GM19468 (cell line): ENCODE data around the gene CFAP92.
"Not testable (repeated sequence)": the region's sequence is repeated elsewhere in the genome, so short reads cannot be mapped to it uniquely, and the experiment has no call there.

Experiments
- ATAC-seq: cut with Tn5 transposase; IDR thresholded peaks from one replicate; pipeline ENCODE4 v1.9.1; 2021; ENCODE audit warnings: mild to moderate bottlenecking, moderate library complexity, moderate number of reproducible peaks; ENCODE audit not compliant: unreplicated experiment; ENCODE audit errors: extremely low read depth

Gene CFAP92

DNA sequence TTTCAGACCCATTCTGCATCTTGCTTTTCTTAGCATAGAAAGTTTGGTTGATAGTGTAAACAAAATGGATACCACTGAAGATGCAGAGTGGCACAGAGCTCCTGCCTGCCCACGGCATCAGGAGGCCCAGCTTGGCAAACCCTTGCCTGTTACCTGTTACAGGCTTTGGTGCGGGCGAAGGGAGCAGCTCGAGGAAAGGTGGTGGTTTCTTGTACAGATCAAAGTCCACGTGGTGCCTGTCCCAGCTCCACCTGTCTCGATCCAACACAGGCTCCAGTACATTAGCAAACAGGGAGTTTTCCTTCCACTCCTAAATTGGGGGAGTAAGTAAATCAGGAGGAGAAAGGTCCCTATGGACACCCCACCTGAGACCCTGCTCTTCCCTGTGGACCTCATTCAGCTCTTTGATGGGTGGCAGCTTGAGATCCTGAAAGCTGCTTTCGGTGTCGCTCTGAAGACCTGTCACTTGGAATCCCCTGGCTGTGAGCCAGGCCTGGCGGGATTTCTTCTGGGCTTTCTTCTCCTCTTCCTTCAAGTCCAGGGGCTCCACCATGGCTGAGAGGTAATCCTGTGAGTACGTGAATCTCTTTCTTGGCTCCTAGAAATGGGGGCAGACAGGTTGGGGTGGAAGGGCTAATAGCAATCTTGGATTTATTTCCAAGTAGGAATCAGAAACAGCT lies 78.8 kb downstream of the CFAP92 start:
- ATAC-seq = no peak

DNA sequence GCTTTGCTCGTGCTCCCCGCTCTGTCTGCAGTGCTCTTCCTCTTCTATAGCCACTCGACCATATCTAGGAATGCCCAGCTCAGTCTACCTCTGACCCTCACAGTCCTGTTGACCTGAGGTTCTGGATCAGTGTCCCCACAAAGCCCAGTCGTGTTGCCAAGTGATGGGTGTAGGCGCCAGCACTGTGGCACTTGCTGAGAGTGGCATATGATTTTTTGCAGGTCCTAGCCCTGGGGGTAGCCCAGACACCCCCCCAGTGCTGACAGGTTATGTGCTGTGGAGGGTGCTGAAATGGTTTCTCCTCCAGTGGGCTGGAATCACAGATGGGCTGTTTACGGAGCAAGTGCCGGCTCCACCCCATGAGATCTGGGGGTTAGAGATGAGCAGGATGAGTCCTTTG lies 82.0 kb downstream of the CFAP92 start:
- no peak for ATAC-seq

GRCh38 chr3:128910006-128910405 lies 83.9 kb downstream of the CFAP92 start:
- no peak for ATAC-seq

- ATAC-seq = no peak
Observed at GRCh38 chr3:128908951-128909350, 84.9 kb downstream of the CFAP92 start.

DNA sequence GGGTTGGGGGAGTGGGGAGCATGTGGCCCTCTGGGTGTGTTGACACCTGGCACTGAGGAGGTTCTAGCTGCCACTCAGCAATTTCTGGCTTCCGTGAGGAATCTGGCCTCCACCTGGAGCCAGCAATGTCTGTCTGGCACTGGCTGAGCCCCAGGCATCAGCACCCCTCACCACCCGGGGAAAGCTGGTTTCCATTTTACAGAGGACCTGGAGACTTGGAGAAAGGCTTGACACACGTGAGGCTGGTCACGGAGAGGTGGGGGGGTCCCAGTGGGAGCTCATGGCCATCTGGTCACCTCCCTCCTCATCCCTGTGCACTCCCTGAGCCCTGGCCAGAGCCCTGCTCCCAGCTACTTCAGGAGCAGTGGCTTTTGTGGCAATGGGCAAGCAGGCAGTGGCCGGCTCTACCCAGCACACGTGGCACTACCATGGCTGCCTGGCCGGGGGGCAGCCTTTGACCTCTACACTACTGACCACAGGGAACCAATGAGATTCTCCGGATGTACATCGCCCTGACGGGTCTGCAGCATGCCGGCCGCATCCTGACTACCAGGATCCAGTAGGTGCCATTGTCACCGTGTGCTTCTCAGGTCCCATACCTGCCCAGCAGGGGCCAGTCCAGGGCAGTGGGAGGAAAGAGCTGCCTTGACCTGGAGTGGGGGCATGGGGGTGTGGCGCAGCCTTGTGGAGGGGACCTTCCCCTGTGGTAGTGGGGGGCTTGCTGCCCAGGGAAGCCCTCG lies 86.0 kb downstream of the CFAP92 start:
- ATAC-seq = no peak

DNA sequence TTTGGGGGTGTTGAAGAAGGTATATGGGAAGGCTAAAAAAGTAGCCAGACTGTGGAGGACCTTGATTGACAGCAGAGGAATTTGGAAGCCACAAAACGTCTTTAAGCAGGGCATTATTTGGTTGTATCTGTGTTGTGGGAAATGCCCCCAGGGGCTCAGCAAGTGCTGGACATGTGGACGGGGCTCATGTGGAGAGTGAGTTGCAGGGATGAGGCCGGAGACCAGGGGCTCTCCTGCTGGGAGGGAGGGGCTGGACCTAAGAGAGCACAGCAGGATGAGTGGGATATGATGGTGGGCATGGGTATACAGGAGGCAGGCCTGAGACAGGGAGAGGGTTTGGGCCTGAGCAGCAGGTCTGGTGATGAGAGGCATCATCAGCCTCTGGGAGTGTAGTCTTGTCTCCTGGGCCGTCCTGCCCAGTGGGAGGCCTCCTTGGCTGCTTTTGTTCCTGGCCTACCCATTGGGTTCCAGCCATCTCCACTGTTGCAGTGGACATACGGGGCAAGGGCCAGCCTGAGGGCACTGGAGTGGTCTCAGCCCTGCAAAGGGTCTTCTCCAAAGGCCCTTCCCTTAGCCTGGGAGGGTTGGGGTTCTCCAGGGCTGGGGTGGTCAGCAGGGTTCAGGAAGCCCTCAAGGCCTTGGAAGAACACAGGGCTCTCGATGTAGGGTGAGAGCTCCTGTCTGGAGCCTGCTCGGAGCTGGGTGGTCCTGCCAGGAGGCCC lies 86.9 kb downstream of the CFAP92 start:
- no peak for ATAC-seq

DNA sequence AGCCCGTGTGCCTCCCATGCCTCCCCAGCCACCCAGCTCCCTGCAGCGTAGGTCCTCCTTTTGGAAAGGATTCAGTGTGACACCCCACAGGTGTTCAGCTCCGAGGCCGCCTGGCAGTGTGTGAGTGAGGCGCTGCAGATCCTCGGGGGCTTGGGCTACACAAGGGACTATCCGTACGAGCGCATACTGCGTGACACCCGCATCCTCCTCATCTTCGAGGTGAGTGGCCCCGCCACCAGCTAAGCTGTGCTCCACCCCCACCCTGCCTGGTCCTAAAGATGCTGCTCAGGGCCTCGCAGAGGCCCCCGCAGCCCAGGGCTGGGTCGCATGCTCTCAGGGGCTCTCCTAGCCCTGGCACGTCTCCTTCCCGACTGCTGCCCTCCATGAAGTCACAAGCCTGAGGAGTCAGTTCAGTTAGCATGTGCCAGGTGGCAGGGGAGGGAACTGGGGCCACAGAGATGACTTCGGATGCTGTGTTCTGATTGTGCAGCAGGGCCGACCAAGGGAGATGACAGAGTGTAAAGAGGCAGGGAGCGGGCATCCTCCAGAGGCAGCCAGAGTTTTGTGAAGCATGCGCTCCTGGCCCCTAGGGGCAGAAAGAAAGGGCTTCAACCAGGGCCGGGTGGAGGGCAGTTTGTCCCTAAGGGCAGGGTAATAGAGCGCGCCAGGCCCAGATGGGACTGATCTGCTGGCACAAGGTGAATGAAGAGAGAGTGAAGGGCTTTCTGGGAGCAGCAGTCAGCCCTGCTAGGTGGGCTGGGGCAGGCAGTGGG lies 87.7 kb downstream of the CFAP92 start:
- ATAC-seq = no peak

GRCh38 chr3:128903501-128903900 lies 90.4 kb downstream of the CFAP92 start:
- ATAC-seq = no peak

GRCh38 chr3:128902426-128902825 lies 91.5 kb downstream of the CFAP92 start:
- no peak for ATAC-seq

DNA sequence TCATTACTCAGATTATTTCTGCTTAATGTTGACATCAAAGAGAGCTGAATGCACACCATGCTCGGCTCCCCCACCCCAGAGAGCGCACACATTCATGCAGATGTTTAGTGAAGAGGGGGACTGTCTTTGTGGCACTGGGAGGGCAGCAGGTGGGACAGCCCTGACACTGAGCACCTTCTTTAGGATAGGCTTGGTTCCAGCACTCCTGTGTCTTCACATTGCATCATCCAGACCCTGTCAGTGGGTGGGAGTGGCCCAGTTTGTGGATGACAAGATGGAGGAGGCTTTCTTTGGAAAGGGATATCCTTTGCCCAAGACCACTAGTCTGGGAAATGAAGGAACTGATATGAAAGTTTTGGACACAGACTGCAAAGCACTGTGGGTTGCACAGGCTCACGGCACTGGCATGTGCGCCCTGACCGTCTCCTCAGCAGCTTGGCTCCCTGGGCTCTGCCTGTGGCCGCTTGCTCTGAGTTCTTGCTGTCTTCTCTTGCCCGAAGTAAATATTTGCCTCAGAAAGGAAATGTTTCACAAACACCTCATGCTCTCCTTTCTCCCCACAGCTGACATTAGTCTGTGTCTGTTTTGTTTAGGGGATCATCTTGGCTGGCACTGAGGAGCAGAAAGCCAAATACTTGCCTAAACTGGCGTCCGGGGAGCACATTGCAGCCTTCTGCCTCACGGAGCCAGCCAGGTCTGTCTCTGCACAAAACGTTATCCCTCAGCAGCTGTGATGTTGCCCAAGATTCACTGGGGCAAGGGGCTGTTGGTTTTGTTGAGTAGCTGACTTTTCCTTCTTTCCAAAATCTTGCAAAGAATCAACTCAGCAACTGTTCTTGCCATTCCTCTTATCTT lies 97.8 kb downstream of the CFAP92 start:
- ATAC-seq = no peak

- no peak for ATAC-seq
Observed at GRCh38 chr3:128889139-128889894, 104.6 kb downstream of the CFAP92 start.

- ATAC-seq = no peak
Observed at GRCh38 chr3:128884992-128885391, 108.9 kb downstream of the CFAP92 start.

GRCh38 chr3:128882719-128883118 lies 111.2 kb downstream of the CFAP92 start:
- no peak for ATAC-seq

GRCh38 chr3:128881576-128881975 lies 112.3 kb downstream of the CFAP92 start:
- no peak for ATAC-seq

- ATAC-seq = not testable (repeated sequence)
Observed at GRCh38 chr3:128880455-128880854, 113.4 kb downstream of the CFAP92 start.

- ATAC-seq = no peak
Observed at GRCh38 chr3:128879991-128880390, 113.9 kb downstream of the CFAP92 start.

GRCh38 chr3:128879125-128879969 lies 114.5 kb downstream of the CFAP92 start, which contains the start of gene ACAD9:
TSS of gene ACAD9 (plus strand) at chr3:128879620. CDS start at chr3:128879692, 72 bp downstream.
- ATAC-seq = peak; percentile 67
